Measurements from ENCODE around the gene FBXO34.

Gene FBXO34

GRCh38 chr14:55340482-55340881 lies 69.3 kb downstream of the FBXO34 start:
- TF ChIP-seq CEBPB (IDR thresholded peaks at IDR 0.05) (no peak), ZBTB7A (IDR thresholded peaks at IDR 0.05; ENCODE audit: low read depth) (no peak), TCF12 (IDR thresholded peaks at IDR 0.05; ENCODE audit: low read depth) (no peak), CREB1 (IDR thresholded peaks at IDR 0.05; ENCODE audit: low read depth) (no peak), EGR1 (IDR thresholded peaks at IDR 0.05) (no peak), REST (IDR thresholded peaks at IDR 0.05; ENCODE audit: low read depth) (no peak)

GRCh38 chr14:55341781-55342180 lies 70.6 kb downstream of the FBXO34 start:
- TF ChIP-seq EP300 (IDR thresholded peaks at IDR 0.05; ENCODE audit: borderline replicate concordance): no peak
- TF ChIP-seq TAF1 (IDR thresholded peaks at IDR 0.05; ENCODE audit: low read depth): no peak

GRCh38 chr14:55347040-55347439 lies 75.8 kb downstream of the FBXO34 start:
- TF ChIP-seq RAD21 (IDR thresholded peaks at IDR 0.05; ENCODE audit: low read depth) (no peak), NFIC (IDR thresholded peaks at IDR 0.05) (no peak)

- TF ChIP-seq TAF1 (IDR thresholded peaks at IDR 0.05; ENCODE audit: low read depth): no peak
- TF ChIP-seq EGR1 (IDR thresholded peaks at IDR 0.05): no peak
- no peak for TF ChIP-seq YY1 (IDR thresholded peaks at IDR 0.05; ENCODE audit: low read depth)
- TF ChIP-seq FOXM1 (IDR thresholded peaks at IDR 0.05; ENCODE audit: borderline replicate concordance, low read depth): no peak
- TF ChIP-seq ZBTB7A (IDR thresholded peaks at IDR 0.05; ENCODE audit: low read depth): no peak
- TF ChIP-seq CEBPB (IDR thresholded peaks at IDR 0.05): no peak
- TF ChIP-seq USF1 (IDR thresholded peaks at IDR 0.05): no peak
- no peak for TF ChIP-seq RAD21 (IDR thresholded peaks at IDR 0.05; ENCODE audit: low read depth)
- TF ChIP-seq REST (IDR thresholded peaks at IDR 0.05; ENCODE audit: low read depth): no peak
- TF ChIP-seq MAX (IDR thresholded peaks at IDR 0.05): no peak
- TF ChIP-seq CREB1 (IDR thresholded peaks at IDR 0.05; ENCODE audit: low read depth): no peak
- no peak for TF ChIP-seq EP300 (IDR thresholded peaks at IDR 0.05; ENCODE audit: borderline replicate concordance)
- TF ChIP-seq TCF12 (IDR thresholded peaks at IDR 0.05; ENCODE audit: low read depth): no peak
- TF ChIP-seq NFIC (IDR thresholded peaks at IDR 0.05): no peak
- no peak for TF ChIP-seq TEAD4 (IDR thresholded peaks at IDR 0.05)
Measured at GRCh38 chr14:55347748-55348147, 76.5 kb downstream of the FBXO34 start.

GRCh38 chr14:55348766-55349453 lies 77.7 kb downstream of the FBXO34 start:
- no peak for TF ChIP-seq CREB1 (IDR thresholded peaks at IDR 0.05; ENCODE audit: low read depth)
- no peak for TF ChIP-seq EP300 (IDR thresholded peaks at IDR 0.05; ENCODE audit: borderline replicate concordance)
- no peak for TF ChIP-seq USF1 (IDR thresholded peaks at IDR 0.05)
- TF ChIP-seq EGR1 (IDR thresholded peaks at IDR 0.05): no peak
- TF ChIP-seq NFIC (IDR thresholded peaks at IDR 0.05): no peak
- no peak for TF ChIP-seq FOXM1 (IDR thresholded peaks at IDR 0.05; ENCODE audit: borderline replicate concordance, low read depth)

GRCh38 chr14:55349565-55349964 lies 78.3 kb downstream of the FBXO34 start:
- TF ChIP-seq USF1 (IDR thresholded peaks at IDR 0.05): peak; percentile 75
- no peak for TF ChIP-seq RAD21 (IDR thresholded peaks at IDR 0.05; ENCODE audit: low read depth)
- no peak for TF ChIP-seq FOXM1 (IDR thresholded peaks at IDR 0.05; ENCODE audit: borderline replicate concordance, low read depth)
- 0 out of 2 replicates have a peak, but pooled peaks have one; percentile 13 for TF ChIP-seq NFIC (IDR thresholded peaks at IDR 0.05)
- no peak for TF ChIP-seq TCF12 (IDR thresholded peaks at IDR 0.05; ENCODE audit: low read depth)

GRCh38 chr14:55350461-55350860 lies 79.2 kb downstream of the FBXO34 start:
- TF ChIP-seq YY1 (IDR thresholded peaks at IDR 0.05; ENCODE audit: low read depth) (no peak), NFIC (IDR thresholded peaks at IDR 0.05) (no peak), CREB1 (IDR thresholded peaks at IDR 0.05; ENCODE audit: low read depth) (no peak), USF1 (IDR thresholded peaks at IDR 0.05) (no peak), TAF1 (IDR thresholded peaks at IDR 0.05; ENCODE audit: low read depth) (no peak)

All from Ishikawa (cell line).